HEK293T (cell line): ENCODE results near the gene ELOB.

Source experiments
- CTCF ChIA-PET: fragments of 350-600 bp; formaldehyde crosslinking; extraction: SDS; loops from one replicate; lab custom pipeline; 2021; ENCODE audit warnings: antibody characterized with exemption, inconsistent platforms; lab: Yijun Ruan, JAX
- POLR2A ChIA-PET: fragments of 350-600 bp; formaldehyde crosslinking; extraction: SDS; loops from one replicate; lab custom pipeline; 2020; ENCODE audit warnings: antibody characterized with exemption, inconsistent platforms; lab: Yijun Ruan, JAX
- DNase-seq: peaks from one replicate; pipeline ENCODE4 v3.0.0; 2012; ENCODE audit warnings: mixed read lengths; ENCODE audit errors: extremely low spot score
- ARNT ChIP-seq: fragments of 450-650 bp; IDR thresholded peaks from 2 replicates; pipeline ENCODE4 v1.6.1; 2017; ENCODE audit warnings: mild to moderate bottlenecking
- BHLHE40 ChIP-seq: fragments of 450-650 bp; IDR thresholded peaks from 2 replicates; pipeline ENCODE4 v1.6.1; 2016; ENCODE audit warnings: mild to moderate bottlenecking, moderate library complexity, borderline replicate concordance
- CTBP1 ChIP-seq: fragments of 450-650 bp; IDR thresholded peaks from 2 replicates; pipeline ENCODE4 v1.6.1; 2016; ENCODE audit warnings: borderline replicate concordance
- ELF4 ChIP-seq: fragments of 450-650 bp; IDR thresholded peaks from 2 replicates; pipeline ENCODE4 v1.6.1; 2017; ENCODE audit warnings: antibody characterized with exemption
- FOXA1 ChIP-seq: fragments of 450-650 bp; IDR thresholded peaks from 2 replicates; pipeline ENCODE4 v1.6.1; 2016; ENCODE audit warnings: mild to moderate bottlenecking
- FOXK2 ChIP-seq: fragments of 450-650 bp; IDR thresholded peaks from 2 replicates; pipeline ENCODE4 v1.6.1; 2016; ENCODE audit warnings: mild to moderate bottlenecking
- FOXM1 ChIP-seq: fragments of 450-650 bp; IDR thresholded peaks from 2 replicates; pipeline ENCODE4 v1.6.1; 2017; ENCODE audit warnings: mild to moderate bottlenecking, borderline replicate concordance
- HDGF ChIP-seq: fragments of 450-650 bp; IDR thresholded peaks from 2 replicates; pipeline ENCODE4 v1.6.1; 2017; ENCODE audit warnings: antibody characterized with exemption, borderline replicate concordance
- L3MBTL2 ChIP-seq: fragments of 450-650 bp; conservative IDR thresholded peaks from 2 replicates; pipeline ENCODE4 v1.6.1; 2016; ENCODE audit warnings: mild to moderate bottlenecking
- LEF1 ChIP-seq: fragments of 450-650 bp; IDR thresholded peaks from 2 replicates; pipeline ENCODE4 v1.6.1; 2017; ENCODE audit warnings: mild to moderate bottlenecking, borderline replicate concordance
- NFRKB ChIP-seq: fragments of 450-650 bp; IDR thresholded peaks from 2 replicates; pipeline ENCODE4 v1.6.1; 2016; ENCODE audit warnings: mild to moderate bottlenecking, moderate library complexity
- PKNOX1 ChIP-seq: fragments of 450-650 bp; IDR thresholded peaks from 2 replicates; pipeline ENCODE4 v1.6.1; 2016
- SP1 ChIP-seq: fragments of 450-650 bp; IDR thresholded peaks from 2 replicates; pipeline ENCODE4 v1.6.1; 2017
- SUZ12 ChIP-seq: fragments of 450-650 bp; IDR thresholded peaks from 2 replicates; pipeline ENCODE4 v1.6.1; 2016; ENCODE audit warnings: mild to moderate bottlenecking
- TARDBP ChIP-seq: fragments of 450-650 bp; IDR thresholded peaks from 2 replicates; pipeline ENCODE4 v1.6.1; 2016
- ZNF384 ChIP-seq: fragments of 450-650 bp; IDR thresholded peaks from 2 replicates; pipeline ENCODE4 v1.6.1; 2016

Gene ELOB

DNA sequence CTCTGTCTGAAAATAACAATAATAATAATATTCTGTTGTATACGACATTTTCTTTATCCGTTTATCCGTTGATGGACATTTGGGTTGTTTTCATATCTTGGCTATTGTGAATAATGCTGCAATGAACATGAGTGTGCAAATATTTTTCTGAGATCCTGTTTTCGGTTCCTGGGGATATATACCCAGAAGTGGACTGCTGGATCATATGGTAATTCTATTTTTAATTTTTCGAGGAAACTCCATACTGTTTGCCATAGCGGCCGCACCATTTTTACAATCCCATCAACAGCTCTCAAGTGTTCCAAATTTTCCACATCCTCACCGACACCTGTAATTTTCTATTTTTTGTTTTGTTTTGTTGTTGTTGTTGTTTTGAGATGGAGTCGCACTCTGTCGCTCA lies 15.9 kb upstream of the ELOB start:
- POLR2A ChIA-PET: interaction anchor here (3.9 kb wide), 1 partner anchor 15 kb away, joined by 23 read pairs; the partner anchor contains the start of gene ELOB
- CTCF ChIA-PET: interaction anchor here (0.6 kb wide), 1 partner anchor 82 kb away, joined by 7 read pairs; no protein-coding TSS in a partner anchor

GRCh38 chr16:2791174-2791573 lies 14.1 kb upstream of the ELOB start:
- no peak for DNase-seq
- CTCF ChIA-PET: no interaction called here

More for the DNA sequence above, 15.9 kb upstream of the ELOB start:
- DNase-seq: no peak
- TF ChIP-seq FOXA1: no peak
- TF ChIP-seq BHLHE40: no peak
- no peak for TF ChIP-seq CTBP1
- TF ChIP-seq HDGF: no peak
- no peak for TF ChIP-seq FOXM1
- TF ChIP-seq FOXK2: no peak
- no peak for TF ChIP-seq L3MBTL2
- TF ChIP-seq SUZ12: no peak
- TF ChIP-seq LEF1: no peak
- TF ChIP-seq SP1: no peak
- TF ChIP-seq PKNOX1: no peak
- no peak for TF ChIP-seq ELF4
- TF ChIP-seq ARNT: no peak
- TF ChIP-seq NFRKB: no peak
- no peak for TF ChIP-seq TARDBP

DNA sequence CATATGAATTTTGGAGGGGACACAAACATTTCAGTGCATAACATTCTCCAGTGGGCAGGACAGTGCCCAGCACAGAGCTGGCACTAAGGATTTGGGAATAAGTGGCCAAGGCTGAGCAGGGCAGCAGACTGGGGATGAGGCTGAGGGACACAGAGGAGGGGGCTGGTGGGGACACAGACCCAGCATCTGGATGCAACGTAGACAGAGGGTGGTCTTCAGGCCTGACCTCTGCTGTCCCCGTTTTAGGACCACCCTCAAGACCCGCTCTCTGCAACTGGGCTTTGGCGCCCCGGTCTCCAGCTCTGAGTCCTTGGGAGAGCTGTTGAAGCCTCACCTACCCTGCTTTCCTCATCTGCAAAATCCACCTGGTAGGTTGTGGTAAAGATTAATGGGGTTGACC lies 13.6 kb upstream of the ELOB start:
- TF ChIP-seq PKNOX1: no peak
- TF ChIP-seq FOXK2: no peak
- TF ChIP-seq FOXM1: no peak
- no peak for TF ChIP-seq L3MBTL2
- TF ChIP-seq HDGF: no peak
- no peak for TF ChIP-seq ELF4
- no peak for TF ChIP-seq CTBP1
- TF ChIP-seq TARDBP: no peak
- TF ChIP-seq SP1: no peak
- no peak for TF ChIP-seq LEF1
- no peak for TF ChIP-seq FOXA1
- TF ChIP-seq SUZ12: no peak
- no peak for TF ChIP-seq ZNF384
- no peak for TF ChIP-seq NFRKB
- no peak for TF ChIP-seq BHLHE40
- no peak for TF ChIP-seq ARNT

More at GRCh38 chr16:2791174-2791573, 14.1 kb upstream of the ELOB start:
- POLR2A ChIA-PET: interaction anchor here (3.9 kb wide), 1 partner anchor 13 kb away, joined by 23 read pairs; the partner anchor contains the start of gene ELOB
- TF ChIP-seq FOXM1 (no peak), FOXK2 (no peak), ELF4 (no peak), ARNT (no peak), BHLHE40 (no peak), L3MBTL2 (no peak), HDGF (no peak), SP1 (no peak), LEF1 (no peak), NFRKB (no peak), SUZ12 (no peak), TARDBP (no peak), PKNOX1 (no peak), FOXA1 (no peak), CTBP1 (no peak), ZNF384 (no peak)

GRCh38 chr16:2787961-2788360 lies 10.9 kb upstream of the ELOB start:
- ChIA-PET POLR2A (interaction anchor here (1.1 kb wide), 2 partner anchors 8 to 10 kb away, joined by 3 to 8 read pairs; no protein-coding TSS in a partner anchor), CTCF (no interaction called here)
- TF ChIP-seq CTBP1 (no peak), L3MBTL2 (no peak), ZNF384 (no peak)
- no peak for DNase-seq

More for the DNA sequence above, 13.6 kb upstream of the ELOB start:
- CTCF ChIA-PET: no interaction called here
- POLR2A ChIA-PET: interaction anchor here (3.9 kb wide), 1 partner anchor 13 kb away, joined by 23 read pairs; the partner anchor contains the start of gene ELOB
- DNase-seq: no peak

- TF ChIP-seq ELF4 (no peak), SP1 (no peak), ARNT (no peak), SUZ12 (no peak), FOXA1 (no peak), LEF1 (no peak), HDGF (no peak), PKNOX1 (no peak), CTBP1 (no peak), L3MBTL2 (no peak), FOXK2 (no peak), FOXM1 (no peak), TARDBP (no peak), NFRKB (no peak), BHLHE40 (no peak), ZNF384 (no peak)
- ChIA-PET POLR2A (interaction anchor here (1.1 kb wide), 2 partner anchors 8 to 9 kb away, joined by 3 to 8 read pairs; no protein-coding TSS in a partner anchor), CTCF (no interaction called here)
- DNase-seq: no peak
Observed at GRCh38 chr16:2787406-2787805, 10.3 kb upstream of the ELOB start, which contains the start of gene PRSS33. Gene PRSS33, minus strand, starts transcription at chr16:2787560. Its CDS starts 1,013 bp downstream, at chr16:2786547.

DNA sequence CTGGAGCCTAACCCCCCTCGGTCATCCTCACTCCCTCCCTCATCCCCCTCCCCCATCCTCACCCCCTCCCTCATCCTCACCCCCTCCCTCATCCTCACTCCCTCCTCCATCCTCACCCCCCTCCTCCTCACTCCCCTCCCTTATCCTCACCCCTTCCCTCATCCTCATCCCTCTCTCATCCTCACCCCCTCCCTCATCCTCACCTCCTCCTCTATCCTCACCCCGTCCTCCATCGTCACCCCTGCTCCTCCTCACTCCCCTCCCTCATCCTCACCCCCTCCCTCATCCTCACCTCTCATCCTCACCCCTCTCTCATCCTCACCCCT lies 9.7 kb upstream of the ELOB start:
- ChIA-PET CTCF (no interaction called here), POLR2A (no interaction called here)
- DNase-seq: no peak
- TF ChIP-seq PKNOX1: no peak
